ENCODE results near the gene STX3. TPM values are rescaled to one million over a fixed set of nuclear protein-coding genes. Genes with fewer than 3 reads are reported as not detected.

STX3 gene
- total and polyA plus RNA-seq, 4 donors = 3.3 to 8.5 (median 5.8) TPM

- no peak for DNase-seq (ENCODE audit: low spot score)
- Histone ChIP-seq H3K9me3 (ENCODE audit: control insufficient read depth in 4 of 4, low read length in 3 of 4) (no peaks in the 10 kb centered on the region), H3K4me3 (ENCODE audit: low read depth in 1 of 3, low read length in 3 of 3) (no peak overlapping the region), H3K36me3 (ENCODE audit: control insufficient read depth in 4 of 4, insufficient read depth in 3 of 4, low read depth in 1 of 4, low read length in 3 of 4) (peaks cover 0 to 4% (median 0%) of the 10 kb centered on the region in 4 donors), H3K9ac (ENCODE audit: low read depth in 1 of 2, low read length in 2 of 2) (no peak overlapping the region), H3K27me3 (ENCODE audit: control insufficient read depth in 4 of 4, insufficient read depth in 4 of 4, low read length in 3 of 4) (no peaks in the 10 kb centered on the region), H3K4me1 (ENCODE audit: control insufficient read depth in 4 of 4, insufficient read depth in 4 of 4, low read length in 3 of 4) (peaks cover 0 to 22% (median 11%) of the 10 kb centered on the region in 4 donors), H3K27ac (ENCODE audit: low read depth in 1 of 2, low read length in 2 of 2) (peak overlapping the region; percentile 69 to 74)
- 40% methylated on average over 5 of the region's 5 CpGs for WGBS
- TF ChIP-seq SP1 (IDR thresholded peaks at IDR 0.05) (no peak), NR2F2 (IDR thresholded peaks at IDR 0.05) (no peak), GABPA (IDR thresholded peaks at IDR 0.05 in 1 of 2, conservative IDR thresholded peaks at IDR 0.05 in 1 of 2) (no peak), RAD21 (IDR thresholded peaks at IDR 0.05) (no peak), TAF1 (conservative IDR thresholded peaks at IDR 0.05) (no peak), JUND (IDR thresholded peaks at IDR 0.05) (peak; percentile 50 to 84), YY1 (IDR thresholded peaks at IDR 0.05) (no peak), REST (IDR thresholded peaks at IDR 0.05) (no peak), RXRA (IDR thresholded peaks at IDR 0.05) (peak in 1 of 2 donors; percentile 22), FOXA1 (IDR thresholded peaks at IDR 0.05) (no peak), HNF4A (conservative IDR thresholded peaks at IDR 0.05) (peak in 1 of 2 donors; percentile 45)
- TF ChIP-seq, protein P1, sequence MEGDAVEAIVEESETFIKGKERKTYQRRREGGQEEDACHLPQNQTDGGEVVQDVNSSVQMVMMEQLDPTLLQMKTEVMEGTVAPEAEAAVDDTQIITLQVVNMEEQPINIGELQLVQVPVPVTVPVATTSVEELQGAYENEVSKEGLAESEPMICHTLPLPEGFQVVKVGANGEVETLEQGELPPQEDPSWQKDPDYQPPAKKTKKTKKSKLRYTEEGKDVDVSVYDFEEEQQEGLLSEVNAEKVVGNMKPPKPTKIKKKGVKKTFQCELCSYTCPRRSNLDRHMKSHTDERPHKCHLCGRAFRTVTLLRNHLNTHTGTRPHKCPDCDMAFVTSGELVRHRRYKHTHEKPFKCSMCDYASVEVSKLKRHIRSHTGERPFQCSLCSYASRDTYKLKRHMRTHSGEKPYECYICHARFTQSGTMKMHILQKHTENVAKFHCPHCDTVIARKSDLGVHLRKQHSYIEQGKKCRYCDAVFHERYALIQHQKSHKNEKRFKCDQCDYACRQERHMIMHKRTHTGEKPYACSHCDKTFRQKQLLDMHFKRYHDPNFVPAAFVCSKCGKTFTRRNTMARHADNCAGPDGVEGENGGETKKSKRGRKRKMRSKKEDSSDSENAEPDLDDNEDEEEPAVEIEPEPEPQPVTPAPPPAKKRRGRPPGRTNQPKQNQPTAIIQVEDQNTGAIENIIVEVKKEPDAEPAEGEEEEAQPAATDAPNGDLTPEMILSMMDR (IDR thresholded peaks at IDR 0.05; ENCODE audit: low read depth, low read length, missing input control) = no peak
- TF ChIP-seq, protein P2, sequence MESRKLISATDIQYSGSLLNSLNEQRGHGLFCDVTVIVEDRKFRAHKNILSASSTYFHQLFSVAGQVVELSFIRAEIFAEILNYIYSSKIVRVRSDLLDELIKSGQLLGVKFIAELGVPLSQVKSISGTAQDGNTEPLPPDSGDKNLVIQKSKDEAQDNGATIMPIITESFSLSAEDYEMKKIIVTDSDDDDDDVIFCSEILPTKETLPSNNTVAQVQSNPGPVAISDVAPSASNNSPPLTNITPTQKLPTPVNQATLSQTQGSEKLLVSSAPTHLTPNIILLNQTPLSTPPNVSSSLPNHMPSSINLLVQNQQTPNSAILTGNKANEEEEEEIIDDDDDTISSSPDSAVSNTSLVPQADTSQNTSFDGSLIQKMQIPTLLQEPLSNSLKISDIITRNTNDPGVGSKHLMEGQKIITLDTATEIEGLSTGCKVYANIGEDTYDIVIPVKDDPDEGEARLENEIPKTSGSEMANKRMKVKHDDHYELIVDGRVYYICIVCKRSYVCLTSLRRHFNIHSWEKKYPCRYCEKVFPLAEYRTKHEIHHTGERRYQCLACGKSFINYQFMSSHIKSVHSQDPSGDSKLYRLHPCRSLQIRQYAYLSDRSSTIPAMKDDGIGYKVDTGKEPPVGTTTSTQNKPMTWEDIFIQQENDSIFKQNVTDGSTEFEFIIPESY (IDR thresholded peaks at IDR 0.05) = no peak
Measured at GRCh38 chr11:59776210-59777066, 21.3 kb downstream of the STX3 start.

- Histone ChIP-seq H3K9me3 (ENCODE audit: control insufficient read depth in 4 of 4, low read length in 3 of 4) (no peaks in the 10 kb centered on the region), H3K9ac (ENCODE audit: low read depth in 1 of 2, low read length in 2 of 2) (no peak overlapping the region), H3K27me3 (ENCODE audit: control insufficient read depth in 4 of 4, insufficient read depth in 4 of 4, low read length in 3 of 4) (no peaks in the 10 kb centered on the region), H3K27ac (ENCODE audit: low read depth in 1 of 2, low read length in 2 of 2) (peak overlapping the region; percentile 69 to 74), H3K4me1 (ENCODE audit: control insufficient read depth in 4 of 4, insufficient read depth in 4 of 4, low read length in 3 of 4) (peaks cover 0 to 22% (median 11%) of the 10 kb centered on the region in 4 donors), H3K4me3 (ENCODE audit: low read depth in 1 of 3, low read length in 3 of 3) (no peak overlapping the region), H3K36me3 (ENCODE audit: control insufficient read depth in 4 of 4, insufficient read depth in 3 of 4, low read depth in 1 of 4, low read length in 3 of 4) (peaks cover 0 to 4% (median 0%) of the 10 kb centered on the region in 4 donors)
- DNase-seq (ENCODE audit: low spot score) = no peak
- TF ChIP-seq GABPA (IDR thresholded peaks at IDR 0.05 in 1 of 2, conservative IDR thresholded peaks at IDR 0.05 in 1 of 2) = no peak
- 91% methylated on average over 5 of the region's 5 CpGs for WGBS
Measured at GRCh38 chr11:59777104-59777503, 21.9 kb downstream of the STX3 start.
